GM23248 (cell line): Measurements from ENCODE around the gene NOL4L.

Experiments used
- EZH2 ChIP-seq: fragments of 200-600 bp; sonication (generic); IDR thresholded peaks from 2 replicates; pipeline ENCODE4 v1.6.1; 2018; ENCODE audit warnings: antibody characterized with exemption, mild to moderate bottlenecking; ENCODE audit not compliant: insufficient read depth, poor library complexity, severe bottlenecking
- EZH2phosphoT487 ChIP-seq: fragments of 200-600 bp; sonication (generic); IDR thresholded peaks from 2 replicates; pipeline ENCODE4 v1.6.1; 2018; ENCODE audit warnings: antibody characterized with exemption, moderate library complexity, mild to moderate bottlenecking, low read depth; ENCODE audit not compliant: insufficient read depth

GRCh38 chr20:32558526-32558925 lies 26.6 kb downstream of the NOL4L start:
- TF ChIP-seq EZH2, result no peak
- TF ChIP-seq EZH2phosphoT487, result no peak
